Cerebellar nuclear complex (tissue), 1 donor: Measurements from ENCODE around the gene CLEC20A.
"Not testable (repeated sequence)": the region's sequence is repeated elsewhere in the genome, so short reads cannot be mapped to it uniquely, and the experiment has no call there.

Source experiments
- DNase-seq, 2 experiments: peaks; one replicate each; lab custom pipeline; 2025; lab: John Stamatoyannopoulos, UW

CLEC20A gene

GRCh38 chr1:178529364-178530036, 32.7 kb upstream of the CLEC20A start:
- DNase-seq: no peak

GRCh38 chr1:178528953-178529335, 32.2 kb upstream of the CLEC20A start:
- DNase-seq: no peak

GRCh38 chr1:178528228-178528952, 31.6 kb upstream of the CLEC20A start:
- no peak for DNase-seq

- no peak for DNase-seq
These were observed 30.4 kb upstream of the CLEC20A start for GRCh38 chr1:178527117-178527516.

GRCh38 chr1:178521241-178521640, 24.5 kb upstream of the CLEC20A start:
- no peak for DNase-seq

GRCh38 chr1:178520803-178521202, 24.0 kb upstream of the CLEC20A start:
- no peak for DNase-seq

- DNase-seq: no peak
These were observed 22.1 kb upstream of the CLEC20A start for GRCh38 chr1:178518894-178519293.

GRCh38 chr1:178516110-178516509, 19.3 kb upstream of the CLEC20A start:
- no peak for DNase-seq

GRCh38 chr1:178513278-178513983, 16.7 kb upstream of the CLEC20A start:
- no peak for DNase-seq

- no peak for DNase-seq
These were observed 16.0 kb upstream of the CLEC20A start, which contains the start of gene TEX35 for GRCh38 chr1:178512566-178513277. Gene TEX35, plus strand, starts transcription at chr1:178513109. Its CDS starts 80 bp downstream, at chr1:178513189.

- no peak for DNase-seq
These were observed 13.4 kb upstream of the CLEC20A start for GRCh38 chr1:178510155-178510554.

GRCh38 chr1:178509414-178510007, 12.7 kb upstream of the CLEC20A start:
- DNase-seq: no peak

- no peak for DNase-seq
These were observed 9.9 kb upstream of the CLEC20A start for GRCh38 chr1:178506669-178507068.

GRCh38 chr1:178506177-178506576, 9.4 kb upstream of the CLEC20A start:
- DNase-seq: no peak

GRCh38 chr1:178504286-178504685, 7.5 kb upstream of the CLEC20A start:
- no peak for DNase-seq

GRCh38 chr1:178503849-178504248, 7.1 kb upstream of the CLEC20A start:
- DNase-seq: no peak

GRCh38 chr1:178503316-178503715, 6.6 kb upstream of the CLEC20A start:
- not testable (repeated sequence) for DNase-seq

GRCh38 chr1:178502856-178503255, 6.1 kb upstream of the CLEC20A start:
- DNase-seq: no peak

GRCh38 chr1:178502330-178502714, 5.6 kb upstream of the CLEC20A start:
- no peak for DNase-seq

- DNase-seq: no peak
These were observed 5.1 kb upstream of the CLEC20A start for GRCh38 chr1:178501705-178502329.

GRCh38 chr1:178500936-178501554, 4.3 kb upstream of the CLEC20A start:
- DNase-seq: no peak
